GM12872 (cell line): ENCODE measurements around the gene LGI4.

ENCODE experiments used
- CTCF ChIP-seq: IDR thresholded peaks from 3 replicates; pipeline ENCODE4 v1.5.1; 2011; ENCODE audit warnings: low read depth, mild to moderate bottlenecking, low read length, moderate library complexity; ENCODE audit not compliant: insufficient read depth

The LGI4 gene

GRCh38 chr19:35104361-35104760 is 30.5 kb downstream of the LGI4 start:
- no peak for TF ChIP-seq CTCF

- TF ChIP-seq CTCF = no peak
Observed at GRCh38 chr19:35100588-35101533, 34.0 kb downstream of the LGI4 start.

- TF ChIP-seq CTCF = no peak
Observed at GRCh38 chr19:35099897-35100275, 35.0 kb downstream of the LGI4 start.

- no peak for TF ChIP-seq CTCF
Observed at GRCh38 chr19:35099155-35099896, 35.5 kb downstream of the LGI4 start.

GRCh38 chr19:35098413-35099049 is 36.3 kb downstream of the LGI4 start:
- TF ChIP-seq CTCF = no peak

GRCh38 chr19:35095667-35096368 is 39.0 kb downstream of the LGI4 start:
- TF ChIP-seq CTCF = no peak
